Immature natural killer cell (primary cell): ENCODE data around the gene FGF8. TPM values are rescaled to one million over a fixed set of nuclear protein-coding genes. Genes with fewer than 3 reads are reported as not detected.

Source experiments
- DNase-seq, 3 donors: peaks; one replicate each; pipeline ENCODE4 v3.0.0; 2022; ENCODE audit warnings: mixed read lengths in 1 of 3
- H3K27ac Mint-ChIP-seq, 6 donors: one replicate each; pipeline ENCODE4 v1.8.0; 2020; ENCODE audit warnings: mixed read lengths in 6 of 6, mild to moderate bottlenecking in 5 of 6, inconsistent platforms in 4 of 6, moderate library complexity in 3 of 6
- H3K27me3 Mint-ChIP-seq, 3 donors: one replicate each; pipeline ENCODE4 v1.8.0; 2020 to 2021; ENCODE audit warnings: low read depth in 3 of 3, mild to moderate bottlenecking in 3 of 3, mixed read lengths in 3 of 3, moderate library complexity in 3 of 3, inconsistent platforms in 1 of 3
- H3K36me3 Mint-ChIP-seq, 3 donors: one replicate each; pipeline ENCODE4 v1.8.0; 2020; ENCODE audit warnings: mixed read lengths in 3 of 3, inconsistent platforms in 2 of 3, mild to moderate bottlenecking in 2 of 3
- H3K4me1 Mint-ChIP-seq, 2 donors: one replicate each; pipeline ENCODE4 v1.8.0; 2020; ENCODE audit warnings: inconsistent platforms in 2 of 2, mild to moderate bottlenecking in 2 of 2, mixed read lengths in 2 of 2, moderate library complexity in 1 of 2
- H3K4me3 Mint-ChIP-seq, 5 donors: one replicate each; pipeline ENCODE4 v1.8.0; 2020; ENCODE audit warnings: mild to moderate bottlenecking in 5 of 5, mixed read lengths in 5 of 5, inconsistent platforms in 3 of 5, moderate library complexity in 3 of 5
- H3K9me3 Mint-ChIP-seq, 6 donors: one replicate each; pipeline ENCODE4 v1.8.0; 2020; ENCODE audit warnings: mild to moderate bottlenecking in 6 of 6, mixed read lengths in 6 of 6, inconsistent platforms in 4 of 6, moderate library complexity in 3 of 6
- polyA plus RNA-seq, 3 donors: library from polyadenylated mRNA; unstranded; fragments of 300-500 nt; fragmentation: Illumina TruSeq; gene quantifications; one replicate each; pipeline ENCODE4 v1.2.3, GENCODE V29; 2021

FGF8 gene
- polyA plus RNA-seq, 3 donors from 2014 or later, result not detected

DNA sequence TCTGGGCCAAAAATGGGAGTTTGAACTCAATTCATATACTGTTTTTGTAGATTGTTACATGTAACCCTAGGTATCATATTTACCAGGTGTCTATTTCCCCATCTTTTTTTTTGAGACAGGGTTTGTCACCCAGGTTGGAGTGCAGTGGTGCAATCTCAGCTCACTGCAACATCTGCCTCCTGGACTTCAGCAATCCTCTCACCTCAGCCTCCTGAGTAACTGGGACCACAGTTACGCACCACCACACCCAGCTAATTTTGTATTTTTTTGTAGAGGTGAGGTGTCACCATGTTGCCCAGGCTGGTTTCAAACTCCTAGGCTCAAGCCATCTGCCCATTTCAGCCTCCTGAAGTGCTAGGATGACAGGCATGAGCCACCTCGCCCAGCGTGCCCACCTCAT is 52.7 kb downstream of the FGF8 start:
- H3K9me3 Mint-ChIP-seq, result no peaks in the 10 kb centered on the region

DNA sequence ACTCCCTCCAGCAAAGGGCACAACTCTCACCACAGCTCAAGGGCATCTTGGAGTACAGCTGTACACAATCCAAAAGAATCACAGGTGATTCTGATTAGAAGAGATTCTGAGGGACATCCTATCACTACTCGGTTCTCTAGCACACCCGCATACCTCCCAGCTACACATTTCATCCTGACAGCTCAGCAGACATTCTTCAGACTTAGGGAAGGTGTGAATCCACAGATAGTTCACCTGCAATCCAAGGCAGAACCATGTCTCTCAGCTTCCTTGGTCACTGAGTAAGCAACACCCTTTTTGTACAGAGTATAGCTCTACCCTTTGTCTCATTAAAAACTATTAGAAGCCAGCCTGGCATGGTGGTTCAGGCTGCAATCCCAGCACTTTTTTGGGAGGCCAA is 54.1 kb downstream of the FGF8 start:
- no peak for DNase-seq
- no peaks in the 10 kb centered on the region for H3K4me1 Mint-ChIP-seq
- no peak overlapping the region for H3K27ac Mint-ChIP-seq

More for the DNA sequence above, 52.7 kb downstream of the FGF8 start:
- no peaks in the 10 kb centered on the region for H3K36me3 Mint-ChIP-seq
- H3K27me3 Mint-ChIP-seq, result peaks cover 1 to 8% (median 6%) of the 10 kb centered on the region in 3 donors
- no peak overlapping the region for H3K27ac Mint-ChIP-seq
- no peak overlapping the region for H3K4me3 Mint-ChIP-seq
- no peaks in the 10 kb centered on the region for H3K4me1 Mint-ChIP-seq
- no peak for DNase-seq

DNA sequence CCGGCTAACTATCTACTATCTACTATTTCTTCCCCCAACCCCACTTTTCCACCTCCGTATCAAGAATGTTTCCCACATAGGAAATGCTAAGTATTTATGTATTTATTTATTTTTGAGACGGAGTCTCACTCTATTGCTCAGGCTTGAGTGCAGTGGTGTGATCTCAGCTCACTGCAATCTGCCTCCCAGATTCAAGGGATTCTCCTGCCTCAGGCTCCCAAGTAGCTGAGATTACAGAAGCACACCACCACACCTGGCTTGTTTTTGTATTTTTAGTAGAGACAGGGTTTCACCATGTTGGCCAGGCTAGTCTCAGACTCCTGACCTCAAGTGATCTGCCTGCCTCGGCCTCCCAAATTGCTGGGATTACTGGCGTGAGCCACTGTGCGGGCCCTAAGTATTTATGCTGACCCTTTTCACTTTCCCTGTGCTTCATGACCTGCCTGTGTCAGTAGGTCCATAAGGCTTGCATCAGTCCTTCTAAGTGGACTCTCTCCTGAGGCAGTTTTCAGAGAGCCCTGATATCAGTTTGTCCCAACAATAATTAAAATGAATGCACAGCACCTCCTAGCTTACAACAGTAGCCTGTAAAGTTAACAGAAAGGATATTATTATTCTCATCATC is 55.2 kb downstream of the FGF8 start:
- Mint-ChIP-seq H3K36me3 (no peaks in the 10 kb centered on the region), H3K27me3 (peaks cover 7 to 12% (median 9%) of the 10 kb centered on the region in 3 donors), H3K4me3 (no peak overlapping the region), H3K4me1 (no peaks in the 10 kb centered on the region), H3K27ac (no peak overlapping the region), H3K9me3 (no peaks in the 10 kb centered on the region)
- no peak for DNase-seq

More for the DNA sequence above, 54.1 kb downstream of the FGF8 start:
- peaks cover 6 to 8% (median 6%) of the 10 kb centered on the region in 3 donors for H3K27me3 Mint-ChIP-seq
- no peaks in the 10 kb centered on the region for H3K9me3 Mint-ChIP-seq
- no peaks in the 10 kb centered on the region for H3K36me3 Mint-ChIP-seq
- no peak overlapping the region for H3K4me3 Mint-ChIP-seq

Other genes with a start within 250 kb of the FGF8 start
- 10 to 100 TPM; 11.7 to 15.5 (median 12.2) TPM for gene POLL, start 187.9 kb downstream of the FGF8 start, polyA plus RNA-seq
- 1 to 10 TPM in 2 of 3 donors, not detected in 1; 2.1 to 2.8 TPM for gene DPCD, start 187.8 kb downstream of the FGF8 start, polyA plus RNA-seq
- gene FBXW4, start 80.9 kb downstream of the FGF8 start, polyA plus RNA-seq, result 1 to 10 TPM; 3.8 to 9.7 (median 6.1) TPM
- gene NPM3, start 7.3 kb upstream of the FGF8 start, polyA plus RNA-seq, result 1 to 10 TPM; 1.5 to 8.8 (median 4.7) TPM
- gene OGA, start 42.3 kb upstream of the FGF8 start, polyA plus RNA-seq, result 10 to 100 TPM; 32.0 to 57.0 (median 46.6) TPM
- not detected for gene KCNIP2, start 67.7 kb upstream of the FGF8 start, polyA plus RNA-seq